HL-60 (cell line): Measurements from ENCODE around the gene CNIH3.

ENCODE experiments used
- DNase-seq, 2 experiments: peaks; one replicate each; pipeline ENCODE4 v3.0.0-alpha.2; 2010 to 2020; ENCODE audit warnings: low read depth in 1 of 2, low spot score in 1 of 2
- H3K27ac ChIP-seq: fragments of 250-450 bp; sonication (Bioruptor Pico); replicated peaks from 2 replicates; pipeline ENCODE4 v1.5.1; 2020; ENCODE audit warnings: mild to moderate bottlenecking, moderate library complexity
- H3K27me3 ChIP-seq: fragments of 250-450 bp; sonication (Bioruptor Pico); 2 replicates; pipeline ENCODE4 v1.5.1; 2021; ENCODE audit warnings: mild to moderate bottlenecking, moderate library complexity; ENCODE audit not compliant: insufficient read depth, poor library complexity, severe bottlenecking
- H3K4me3 ChIP-seq: replicated peaks from 2 replicates; pipeline ENCODE4 v1.5.1; 2011; ENCODE audit warnings: mild to moderate bottlenecking, control low read depth, low read length; ENCODE audit not compliant: insufficient read depth
- CTCF ChIP-seq: IDR thresholded peaks from one replicate; pipeline ENCODE4 v1.5.1; 2011; ENCODE audit warnings: low read length, control low read depth, inconsistent platforms; ENCODE audit not compliant: insufficient read depth
- GABPA ChIP-seq: IDR thresholded peaks from 2 replicates; pipeline ENCODE4 v1.6.1; 2012; ENCODE audit warnings: low read depth
- POLR2AphosphoS5 ChIP-seq: IDR thresholded peaks from 2 replicates; pipeline ENCODE4 v1.6.1; 2012; ENCODE audit warnings: low read depth
- REST ChIP-seq: IDR thresholded peaks from 2 replicates; pipeline ENCODE4 v1.6.1; 2012; ENCODE audit warnings: low read depth; ENCODE audit not compliant: insufficient replicate concordance
- SPI1 ChIP-seq: IDR thresholded peaks from 2 replicates; pipeline ENCODE4 v1.6.1; 2012; ENCODE audit warnings: low read depth, mild to moderate bottlenecking, borderline replicate concordance

Gene CNIH3

GRCh38 chr1:224711876-224712275, 95.8 kb downstream of the CNIH3 start:
- no peaks in the 10 kb centered on the region for H3K27me3 ChIP-seq
- H3K27ac ChIP-seq: no peak overlapping the region
- no peak for DNase-seq
- H3K4me3 ChIP-seq: no peak overlapping the region
- TF ChIP-seq REST (no peak), CTCF (no peak), GABPA (no peak), SPI1 (no peak), POLR2AphosphoS5 (no peak)

- Histone ChIP-seq H3K27me3 (no peaks in the 10 kb centered on the region), H3K4me3 (no peak overlapping the region), H3K27ac (no peak overlapping the region)
- no peak for TF ChIP-seq POLR2AphosphoS5
- no peak for TF ChIP-seq SPI1
- no peak for TF ChIP-seq CTCF
- no peak for TF ChIP-seq GABPA
- TF ChIP-seq REST: no peak
- DNase-seq: no peak
Measured at GRCh38 chr1:224713228-224713627, 97.1 kb downstream of the CNIH3 start.

- no peak for DNase-seq
- no peak overlapping the region for H3K27ac ChIP-seq
- H3K27me3 ChIP-seq: no peaks in the 10 kb centered on the region
- H3K4me3 ChIP-seq: no peak overlapping the region
- TF ChIP-seq REST (no peak), POLR2AphosphoS5 (no peak), GABPA (no peak)
Measured at GRCh38 chr1:224714553-224714952, 98.4 kb downstream of the CNIH3 start.
